ENCODE measurements around the gene TDP1.

The TDP1 gene

GRCh38 chr14:90040411-90040810 is 84.7 kb downstream of the TDP1 start:
- H3K27me3 ChIP-seq (ENCODE audit: control insufficient read depth in 1 of 2, insufficient read depth in 2 of 2, low read length in 2 of 2): no peaks in the 10 kb centered on the region
- H3K36me3 ChIP-seq (ENCODE audit: control insufficient read depth in 1 of 2, insufficient read depth in 2 of 2, low read length in 2 of 2): peaks cover 0 to 36% of the 10 kb centered on the region in 2 donors
- no peaks in the 10 kb centered on the region for H3K4me1 ChIP-seq (ENCODE audit: control insufficient read depth in 1 of 2, insufficient read depth in 2 of 2, low read length in 2 of 2)
- H3K27ac ChIP-seq (ENCODE audit: low read depth, low read length): no peak overlapping the region
- no peaks in the 10 kb centered on the region for H3K9me3 ChIP-seq (ENCODE audit: control insufficient read depth in 1 of 2, low read length in 2 of 2)
- H3K4me3 ChIP-seq (ENCODE audit: low read depth in 1 of 2, low read length in 2 of 2): no peak overlapping the region
- H3K9ac ChIP-seq (ENCODE audit: low read depth in 1 of 2, low read length in 2 of 2): no peak overlapping the region

DNA sequence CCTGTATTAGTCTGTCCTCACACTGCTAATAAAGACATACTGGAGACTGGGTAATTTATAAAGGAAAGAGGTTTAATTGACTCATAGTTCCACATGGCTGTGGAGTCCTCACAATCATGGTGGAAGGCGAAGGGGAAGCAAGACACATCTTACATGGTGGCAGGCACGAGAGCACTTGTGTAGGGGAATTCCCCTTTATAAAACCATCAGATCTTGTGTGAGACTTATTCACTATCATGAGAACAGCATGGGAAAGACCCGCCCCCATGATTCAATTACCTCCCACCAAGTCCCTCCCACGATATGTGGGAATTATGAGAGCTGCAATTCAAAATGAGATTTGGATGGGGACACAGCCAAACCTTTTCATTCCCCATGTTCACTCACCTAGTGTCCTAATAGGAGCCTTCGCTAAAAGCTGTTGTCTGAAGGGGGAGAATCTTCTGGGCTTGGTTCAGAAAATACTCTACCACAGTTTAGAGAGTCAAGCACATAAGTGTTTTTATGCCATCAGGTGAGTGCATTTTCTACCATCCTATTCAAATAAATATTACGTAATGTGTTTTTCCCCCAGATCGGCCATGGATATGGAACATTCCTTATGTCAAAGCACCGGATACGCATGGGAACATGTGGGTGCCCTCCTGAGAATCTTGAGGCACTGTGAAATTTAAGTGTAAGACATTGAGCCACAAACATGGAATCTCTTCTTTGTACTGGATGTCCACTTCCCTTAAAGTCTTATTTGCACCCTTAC is 86.9 kb downstream of the TDP1 start:
- no peak overlapping the region for H3K4me3 ChIP-seq (ENCODE audit: low read depth in 1 of 2, low read length in 2 of 2)
- H3K27ac ChIP-seq (ENCODE audit: low read depth, low read length): no peak overlapping the region
- H3K36me3 ChIP-seq (ENCODE audit: control insufficient read depth in 1 of 2, insufficient read depth in 2 of 2, low read length in 2 of 2): peaks cover 0 to 34% of the 10 kb centered on the region in 2 donors
- H3K4me1 ChIP-seq (ENCODE audit: control insufficient read depth in 1 of 2, insufficient read depth in 2 of 2, low read length in 2 of 2): no peaks in the 10 kb centered on the region
- no peaks in the 10 kb centered on the region for H3K27me3 ChIP-seq (ENCODE audit: control insufficient read depth in 1 of 2, insufficient read depth in 2 of 2, low read length in 2 of 2)
- H3K9ac ChIP-seq (ENCODE audit: low read depth in 1 of 2, low read length in 2 of 2): no peak overlapping the region
- no peaks in the 10 kb centered on the region for H3K9me3 ChIP-seq (ENCODE audit: control insufficient read depth in 1 of 2, low read length in 2 of 2)

DNA sequence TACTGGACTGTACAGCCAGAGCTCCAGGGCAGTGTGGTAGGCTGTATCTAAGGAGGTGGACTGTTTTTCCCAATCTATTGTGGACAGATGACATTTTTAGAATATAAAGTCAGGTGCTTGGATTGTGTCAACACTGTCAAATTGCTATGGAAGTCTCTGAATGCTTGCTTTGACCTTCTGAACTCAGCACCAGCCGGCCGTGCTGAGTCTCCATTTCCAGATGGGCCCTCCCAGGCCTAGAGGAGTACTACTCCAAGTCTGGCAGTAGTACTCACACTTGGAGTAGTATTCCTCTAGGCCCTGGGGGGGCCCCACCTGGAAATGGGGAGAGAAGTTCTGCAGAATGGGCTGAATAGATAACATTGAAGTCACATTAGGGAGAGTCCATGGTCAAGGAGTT is 89.9 kb downstream of the TDP1 start:
- Histone ChIP-seq H3K27ac (ENCODE audit: low read depth, low read length) (no peak overlapping the region), H3K36me3 (ENCODE audit: control insufficient read depth in 1 of 2, insufficient read depth in 2 of 2, low read length in 2 of 2) (peaks cover 0 to 18% of the 10 kb centered on the region in 2 donors), H3K4me1 (ENCODE audit: control insufficient read depth in 1 of 2, insufficient read depth in 2 of 2, low read length in 2 of 2) (no peaks in the 10 kb centered on the region), H3K27me3 (ENCODE audit: control insufficient read depth in 1 of 2, insufficient read depth in 2 of 2, low read length in 2 of 2) (no peaks in the 10 kb centered on the region), H3K4me3 (ENCODE audit: low read depth in 1 of 2, low read length in 2 of 2) (no peak overlapping the region), H3K9ac (ENCODE audit: low read depth in 1 of 2, low read length in 2 of 2) (no peak overlapping the region), H3K9me3 (ENCODE audit: control insufficient read depth in 1 of 2, low read length in 2 of 2) (no peaks in the 10 kb centered on the region)

- H3K4me3 ChIP-seq (ENCODE audit: low read depth in 1 of 2, low read length in 2 of 2): no peak overlapping the region
- peaks cover 5% of the 10 kb centered on the region in 2 donors for H3K27me3 ChIP-seq (ENCODE audit: control insufficient read depth in 1 of 2, insufficient read depth in 2 of 2, low read length in 2 of 2)
- H3K4me1 ChIP-seq (ENCODE audit: control insufficient read depth in 1 of 2, insufficient read depth in 2 of 2, low read length in 2 of 2): no peaks in the 10 kb centered on the region
- H3K27ac ChIP-seq (ENCODE audit: low read depth, low read length): no peak overlapping the region
- H3K36me3 ChIP-seq (ENCODE audit: control insufficient read depth in 1 of 2, insufficient read depth in 2 of 2, low read length in 2 of 2): peaks cover 0 to 5% of the 10 kb centered on the region in 2 donors
- no peaks in the 10 kb centered on the region for H3K9me3 ChIP-seq (ENCODE audit: control insufficient read depth in 1 of 2, low read length in 2 of 2)
- no peak overlapping the region for H3K9ac ChIP-seq (ENCODE audit: low read depth in 1 of 2, low read length in 2 of 2)
These were observed 93.7 kb downstream of the TDP1 start for GRCh38 chr14:90049390-90049789.

DNA sequence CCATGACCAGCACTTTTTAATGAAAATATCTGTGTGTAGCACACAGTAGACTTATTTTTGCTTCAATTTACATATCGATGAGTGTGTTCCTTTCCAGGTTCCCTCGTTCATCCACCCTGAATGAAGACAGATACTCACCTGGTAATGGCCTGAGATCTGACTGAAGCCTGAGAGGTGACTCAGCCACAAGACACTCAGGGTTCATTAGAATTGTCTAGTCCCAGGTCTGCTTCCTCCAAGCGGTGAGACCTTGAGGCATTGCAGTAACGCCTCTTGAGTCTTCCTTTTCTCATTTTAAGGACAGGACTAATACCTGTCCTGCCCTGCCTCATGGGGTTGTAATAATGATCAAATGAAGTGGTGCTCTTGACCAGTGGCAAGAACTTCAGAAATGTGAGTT is 94.5 kb downstream of the TDP1 start:
- no peak overlapping the region for H3K9ac ChIP-seq (ENCODE audit: low read depth in 1 of 2, low read length in 2 of 2)
- H3K4me1 ChIP-seq (ENCODE audit: control insufficient read depth in 1 of 2, insufficient read depth in 2 of 2, low read length in 2 of 2): no peaks in the 10 kb centered on the region
- no peaks in the 10 kb centered on the region for H3K9me3 ChIP-seq (ENCODE audit: control insufficient read depth in 1 of 2, low read length in 2 of 2)
- H3K36me3 ChIP-seq (ENCODE audit: control insufficient read depth in 1 of 2, insufficient read depth in 2 of 2, low read length in 2 of 2): no peaks in the 10 kb centered on the region
- H3K27me3 ChIP-seq (ENCODE audit: control insufficient read depth in 1 of 2, insufficient read depth in 2 of 2, low read length in 2 of 2): peaks cover 5 to 8% of the 10 kb centered on the region in 2 donors
- H3K27ac ChIP-seq (ENCODE audit: low read depth, low read length): no peak overlapping the region
- H3K4me3 ChIP-seq (ENCODE audit: low read depth in 1 of 2, low read length in 2 of 2): no peak overlapping the region

DNA sequence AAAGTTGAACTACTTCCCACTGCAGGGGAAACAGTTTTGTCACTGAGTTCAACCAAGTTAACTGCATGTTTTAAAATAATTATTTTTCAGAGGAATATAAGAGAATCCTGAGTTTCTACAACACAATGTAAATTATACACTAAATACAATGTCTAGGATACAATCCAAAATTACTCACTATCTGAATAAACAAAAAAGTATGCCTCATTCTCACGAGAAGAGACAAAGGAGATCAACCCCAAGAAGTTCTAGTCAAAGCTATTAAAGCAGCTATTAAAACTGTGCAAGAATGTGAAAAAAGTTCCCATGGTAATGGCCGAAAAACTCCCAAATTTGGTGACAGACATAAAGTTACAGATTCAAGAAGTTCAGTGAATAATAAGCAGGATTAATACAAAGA is 97.3 kb downstream of the TDP1 start:
- H3K4me3 ChIP-seq (ENCODE audit: low read depth in 1 of 2, low read length in 2 of 2): no peak overlapping the region
- H3K27me3 ChIP-seq (ENCODE audit: control insufficient read depth in 1 of 2, insufficient read depth in 2 of 2, low read length in 2 of 2): peaks cover 9% of the 10 kb centered on the region in 2 donors
- H3K4me1 ChIP-seq (ENCODE audit: control insufficient read depth in 1 of 2, insufficient read depth in 2 of 2, low read length in 2 of 2): no peaks in the 10 kb centered on the region
- no peak overlapping the region for H3K9ac ChIP-seq (ENCODE audit: low read depth in 1 of 2, low read length in 2 of 2)
- no peaks in the 10 kb centered on the region for H3K9me3 ChIP-seq (ENCODE audit: control insufficient read depth in 1 of 2, low read length in 2 of 2)
- H3K36me3 ChIP-seq (ENCODE audit: control insufficient read depth in 1 of 2, insufficient read depth in 2 of 2, low read length in 2 of 2): no peaks in the 10 kb centered on the region
- no peak overlapping the region for H3K27ac ChIP-seq (ENCODE audit: low read depth, low read length)

- peaks cover 9 to 25% of the 10 kb centered on the region in 2 donors for H3K27me3 ChIP-seq (ENCODE audit: control insufficient read depth in 1 of 2, insufficient read depth in 2 of 2, low read length in 2 of 2)
- no peak overlapping the region for H3K9ac ChIP-seq (ENCODE audit: low read depth in 1 of 2, low read length in 2 of 2)
- H3K4me3 ChIP-seq (ENCODE audit: low read depth in 1 of 2, low read length in 2 of 2): no peak overlapping the region
- no peaks in the 10 kb centered on the region for H3K4me1 ChIP-seq (ENCODE audit: control insufficient read depth in 1 of 2, insufficient read depth in 2 of 2, low read length in 2 of 2)
- no peaks in the 10 kb centered on the region for H3K36me3 ChIP-seq (ENCODE audit: control insufficient read depth in 1 of 2, insufficient read depth in 2 of 2, low read length in 2 of 2)
- H3K9me3 ChIP-seq (ENCODE audit: control insufficient read depth in 1 of 2, low read length in 2 of 2): no peaks in the 10 kb centered on the region
- H3K27ac ChIP-seq (ENCODE audit: low read depth, low read length): no peak overlapping the region
These were observed 99.1 kb downstream of the TDP1 start for GRCh38 chr14:90054803-90055202.

GRCh38 chr14:90056826-90057225 is 101.1 kb downstream of the TDP1 start:
- Histone ChIP-seq H3K4me3 (ENCODE audit: low read depth in 1 of 2, low read length in 2 of 2) (no peak overlapping the region), H3K27ac (ENCODE audit: low read depth, low read length) (no peak overlapping the region), H3K36me3 (ENCODE audit: control insufficient read depth in 1 of 2, insufficient read depth in 2 of 2, low read length in 2 of 2) (no peaks in the 10 kb centered on the region), H3K27me3 (ENCODE audit: control insufficient read depth in 1 of 2, insufficient read depth in 2 of 2, low read length in 2 of 2) (peaks cover 19 to 28% of the 10 kb centered on the region in 2 donors), H3K9ac (ENCODE audit: low read depth in 1 of 2, low read length in 2 of 2) (no peak overlapping the region), H3K9me3 (ENCODE audit: control insufficient read depth in 1 of 2, low read length in 2 of 2) (no peaks in the 10 kb centered on the region), H3K4me1 (ENCODE audit: control insufficient read depth in 1 of 2, insufficient read depth in 2 of 2, low read length in 2 of 2) (peaks cover 0 to 8% of the 10 kb centered on the region in 2 donors)

DNA sequence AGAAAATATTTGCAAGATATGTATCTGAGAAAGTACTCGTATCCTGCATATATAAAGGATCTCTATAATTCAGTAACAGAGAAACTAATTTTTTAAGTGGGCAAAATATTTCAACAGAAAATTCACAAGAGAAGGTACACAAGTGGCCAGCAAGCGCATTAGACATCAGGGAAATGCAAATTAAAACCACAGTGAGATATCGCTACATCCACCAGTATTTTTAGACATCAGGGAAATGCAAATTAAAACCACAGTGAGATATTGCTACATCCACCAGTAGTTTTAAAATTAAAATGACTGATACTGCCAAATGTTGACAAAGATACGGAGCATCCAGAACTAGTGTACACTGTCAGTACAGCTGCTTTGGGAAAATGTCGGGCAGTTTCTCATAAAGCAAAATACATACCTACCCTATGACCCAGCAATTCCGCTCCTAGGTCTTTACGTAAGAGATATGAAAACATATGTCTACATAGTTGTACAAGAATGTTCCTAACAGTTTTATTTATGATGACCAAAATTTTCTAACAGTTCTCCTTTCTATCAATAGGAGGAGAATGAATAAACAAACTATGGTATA is 103.2 kb downstream of the TDP1 start:
- no peaks in the 10 kb centered on the region for H3K9me3 ChIP-seq (ENCODE audit: control insufficient read depth in 1 of 2, low read length in 2 of 2)
- H3K27ac ChIP-seq (ENCODE audit: low read depth, low read length): no peak overlapping the region
- peaks cover 36 to 45% of the 10 kb centered on the region in 2 donors for H3K27me3 ChIP-seq (ENCODE audit: control insufficient read depth in 1 of 2, insufficient read depth in 2 of 2, low read length in 2 of 2)
- peaks cover 8 to 20% of the 10 kb centered on the region in 2 donors for H3K4me1 ChIP-seq (ENCODE audit: control insufficient read depth in 1 of 2, insufficient read depth in 2 of 2, low read length in 2 of 2)
- H3K9ac ChIP-seq (ENCODE audit: low read depth in 1 of 2, low read length in 2 of 2): no peak overlapping the region
- no peak overlapping the region for H3K4me3 ChIP-seq (ENCODE audit: low read depth in 1 of 2, low read length in 2 of 2)
- no peaks in the 10 kb centered on the region for H3K36me3 ChIP-seq (ENCODE audit: control insufficient read depth in 1 of 2, insufficient read depth in 2 of 2, low read length in 2 of 2)

GRCh38 chr14:90060312-90060964 is 104.7 kb downstream of the TDP1 start:
- no peaks in the 10 kb centered on the region for H3K36me3 ChIP-seq (ENCODE audit: control insufficient read depth in 1 of 2, insufficient read depth in 2 of 2, low read length in 2 of 2)
- H3K9ac ChIP-seq (ENCODE audit: low read depth in 1 of 2, low read length in 2 of 2): no peak overlapping the region
- peak overlapping the region; percentile 52 to 53 for H3K4me3 ChIP-seq (ENCODE audit: low read depth in 1 of 2, low read length in 2 of 2)
- H3K27me3 ChIP-seq (ENCODE audit: control insufficient read depth in 1 of 2, insufficient read depth in 2 of 2, low read length in 2 of 2): peaks cover 43 to 47% of the 10 kb centered on the region in 2 donors
- H3K27ac ChIP-seq (ENCODE audit: low read depth, low read length): no peak overlapping the region
- H3K9me3 ChIP-seq (ENCODE audit: control insufficient read depth in 1 of 2, low read length in 2 of 2): no peaks in the 10 kb centered on the region
- H3K4me1 ChIP-seq (ENCODE audit: control insufficient read depth in 1 of 2, insufficient read depth in 2 of 2, low read length in 2 of 2): peaks cover 8 to 20% of the 10 kb centered on the region in 2 donors

All from duodenal mucosa (tissue), 2 donors.